GM21390 (cell line): ENCODE data around the gene PRSS48.
"Not testable (repeated sequence)": the region's sequence is repeated elsewhere in the genome, so short reads cannot be mapped to it uniquely, and the experiment has no call there.

ENCODE experiments used
- ATAC-seq: cut with Tn5 transposase; IDR thresholded peaks from one replicate; pipeline ENCODE4 v1.9.1; 2021; ENCODE audit not compliant: unreplicated experiment

The PRSS48 gene

GRCh38 chr4:151260526-151260925, 16.4 kb upstream of the PRSS48 start:
- ATAC-seq = no peak

GRCh38 chr4:151263455-151263854, 13.5 kb upstream of the PRSS48 start:
- no peak for ATAC-seq

GRCh38 chr4:151266497-151266896, 10.5 kb upstream of the PRSS48 start:
- ATAC-seq = no peak

GRCh38 chr4:151267104-151267503, 9.9 kb upstream of the PRSS48 start:
- ATAC-seq = no peak

- no peak for ATAC-seq
Observed at GRCh38 chr4:151267822-151268535, 9.0 kb upstream of the PRSS48 start.

GRCh38 chr4:151268905-151269304, 8.1 kb upstream of the PRSS48 start:
- not testable (repeated sequence) for ATAC-seq

GRCh38 chr4:151284534-151285245, 7.7 kb downstream of the PRSS48 start:
- ATAC-seq = no peak

GRCh38 chr4:151287409-151287808, 10.4 kb downstream of the PRSS48 start:
- ATAC-seq = no peak

- ATAC-seq = no peak
Observed at GRCh38 chr4:151291485-151291884, 14.5 kb downstream of the PRSS48 start.

- no peak for ATAC-seq
Observed at GRCh38 chr4:151292038-151292437, 15.1 kb downstream of the PRSS48 start.

GRCh38 chr4:151294833-151295496, 18.0 kb downstream of the PRSS48 start:
- no peak for ATAC-seq

- no peak for ATAC-seq
Observed at GRCh38 chr4:151296227-151296626, 19.3 kb downstream of the PRSS48 start.

GRCh38 chr4:151297170-151297569, 20.2 kb downstream of the PRSS48 start:
- ATAC-seq = no peak

GRCh38 chr4:151302432-151302831, 25.5 kb downstream of the PRSS48 start:
- ATAC-seq = no peak

GRCh38 chr4:151304226-151304625, 27.3 kb downstream of the PRSS48 start:
- no peak for ATAC-seq

- ATAC-seq = peak; percentile 93
Observed at GRCh38 chr4:151304755-151305154, 27.8 kb downstream of the PRSS48 start.

GRCh38 chr4:151310124-151310728, 33.3 kb downstream of the PRSS48 start:
- no peak for ATAC-seq

GRCh38 chr4:151313306-151314009, 36.5 kb downstream of the PRSS48 start:
- ATAC-seq = no peak

GRCh38 chr4:151314010-151314355, 37.0 kb downstream of the PRSS48 start:
- no peak for ATAC-seq

- no peak for ATAC-seq
Observed at GRCh38 chr4:151314479-151314878, 37.5 kb downstream of the PRSS48 start.
